GM19395 (cell line): ENCODE data around the gene PDHX.

Source experiments
- ATAC-seq: cut with Tn5 transposase; IDR thresholded peaks from one replicate; pipeline ENCODE4 v1.9.1; 2021; ENCODE audit warnings: mild to moderate bottlenecking, moderate library complexity; ENCODE audit not compliant: unreplicated experiment

Gene PDHX

GRCh38 chr11:34986883-34987520 is 70.6 kb downstream of the PDHX start:
- no peak for ATAC-seq

- no peak for ATAC-seq
Observed at GRCh38 chr11:34987617-34988016, 71.2 kb downstream of the PDHX start.

DNA sequence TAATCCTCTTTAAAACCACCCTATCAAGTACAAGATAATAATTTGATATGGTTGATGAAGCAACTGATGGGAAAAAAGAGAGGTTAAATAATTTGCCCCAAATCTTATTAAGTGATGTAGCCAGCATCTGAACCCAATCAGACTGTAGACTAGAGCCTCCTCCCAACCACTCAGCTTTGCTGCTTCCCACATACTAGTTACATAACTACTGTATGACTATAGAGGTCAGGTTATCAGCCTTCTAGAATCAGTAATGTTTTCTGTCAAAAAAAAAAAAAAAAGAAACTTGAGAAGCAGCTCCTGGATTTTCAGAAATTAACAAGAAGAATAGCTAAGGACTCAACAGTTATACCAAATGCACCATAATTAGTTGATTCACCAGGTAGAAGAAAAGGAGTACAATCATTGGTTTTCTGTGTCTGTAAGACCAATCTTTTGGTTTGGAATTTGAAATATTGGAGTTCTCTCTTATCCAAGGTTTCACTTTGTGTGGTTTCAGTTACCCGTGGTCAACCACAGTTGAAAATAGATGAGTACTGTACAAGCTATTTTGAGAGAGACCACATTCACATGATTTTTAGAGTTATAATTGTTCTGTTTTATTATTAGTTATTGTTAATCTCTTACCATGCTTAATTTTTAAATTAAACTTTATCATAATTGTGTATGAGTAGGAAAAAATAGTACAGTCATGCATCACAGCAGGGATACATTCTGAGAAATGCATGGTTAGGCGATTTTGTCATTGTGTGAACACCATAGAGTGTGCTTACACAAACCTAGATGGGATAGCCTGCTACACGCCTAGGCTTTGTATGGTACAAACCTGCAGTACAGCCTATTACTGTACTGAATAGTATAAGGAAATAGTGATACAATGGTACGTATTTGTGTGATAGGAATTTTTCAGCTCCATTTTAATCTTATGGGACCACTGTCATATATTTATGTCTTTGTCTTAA is 72.2 kb downstream of the PDHX start:
- ATAC-seq, result peak; percentile 58

GRCh38 chr11:34990916-34991315 is 74.5 kb downstream of the PDHX start:
- no peak for ATAC-seq

GRCh38 chr11:34994854-34995253 is 78.4 kb downstream of the PDHX start:
- no peak for ATAC-seq

DNA sequence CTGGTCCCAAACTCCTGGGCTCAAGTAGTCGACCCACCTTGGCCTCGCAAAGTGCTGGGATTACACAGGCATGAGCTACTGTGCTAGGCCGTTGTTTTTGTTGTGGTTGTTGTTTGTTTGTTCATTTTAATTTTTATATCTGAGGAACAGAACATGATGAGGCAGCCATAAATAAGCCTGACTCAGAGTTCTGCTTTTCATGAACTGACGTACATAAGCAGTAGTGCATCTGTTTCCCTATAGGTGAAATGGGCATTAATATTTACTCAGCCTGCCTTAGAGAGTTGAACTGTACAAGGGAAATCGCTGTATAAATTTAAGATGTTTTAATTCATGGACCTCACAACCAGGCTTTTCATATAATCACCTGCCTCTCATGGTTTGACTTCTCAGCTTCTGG is 80.5 kb downstream of the PDHX start:
- no peak for ATAC-seq

DNA sequence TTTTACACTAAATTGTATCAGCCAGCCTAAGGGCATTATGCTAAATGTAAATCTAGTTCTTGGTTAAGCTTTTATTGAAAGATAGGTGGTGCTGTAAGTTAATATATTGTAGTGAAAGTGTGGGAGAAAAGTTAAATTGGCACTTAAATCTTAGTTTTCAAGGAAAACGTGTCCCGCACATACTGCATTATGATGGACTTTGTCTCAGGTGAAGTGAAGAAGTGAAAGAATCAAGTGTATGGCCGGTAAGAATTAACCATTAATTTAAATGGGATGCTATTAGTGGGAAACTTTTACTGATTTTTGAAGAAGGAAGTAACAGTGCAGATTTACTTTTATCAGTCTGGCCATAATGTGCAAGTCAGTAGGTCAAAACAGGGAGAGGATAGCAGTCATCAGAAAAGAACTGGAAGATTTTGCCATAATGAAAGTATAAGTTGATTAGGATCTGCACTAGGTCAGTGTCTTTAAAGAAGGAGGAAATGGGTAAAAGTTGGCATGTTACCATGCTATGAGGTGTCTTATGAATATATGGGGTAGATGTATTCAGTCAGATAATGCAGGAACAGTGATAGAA is 81.6 kb downstream of the PDHX start:
- ATAC-seq, result no peak

- ATAC-seq, result no peak
Observed at GRCh38 chr11:34999453-34999852, 83.0 kb downstream of the PDHX start.

DNA sequence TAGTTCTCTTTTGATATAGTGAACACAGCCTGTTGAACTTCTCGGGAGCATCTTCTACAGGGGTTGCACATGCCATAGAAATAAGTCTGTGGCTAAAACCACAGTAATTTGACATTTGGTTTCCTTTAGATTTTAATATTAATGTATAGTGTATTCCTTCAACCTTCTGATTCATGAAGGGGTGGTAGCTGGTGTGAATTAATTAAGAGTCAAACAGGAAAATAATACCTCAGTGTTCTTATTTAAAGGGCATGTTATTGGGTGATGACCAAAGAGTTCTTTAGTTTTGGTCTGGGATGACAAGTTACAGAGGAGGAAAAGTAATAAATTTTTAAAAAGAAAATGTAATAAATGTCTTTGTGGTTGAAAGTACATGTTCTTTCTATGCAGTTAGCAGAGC is 86.8 kb downstream of the PDHX start:
- no peak for ATAC-seq

DNA sequence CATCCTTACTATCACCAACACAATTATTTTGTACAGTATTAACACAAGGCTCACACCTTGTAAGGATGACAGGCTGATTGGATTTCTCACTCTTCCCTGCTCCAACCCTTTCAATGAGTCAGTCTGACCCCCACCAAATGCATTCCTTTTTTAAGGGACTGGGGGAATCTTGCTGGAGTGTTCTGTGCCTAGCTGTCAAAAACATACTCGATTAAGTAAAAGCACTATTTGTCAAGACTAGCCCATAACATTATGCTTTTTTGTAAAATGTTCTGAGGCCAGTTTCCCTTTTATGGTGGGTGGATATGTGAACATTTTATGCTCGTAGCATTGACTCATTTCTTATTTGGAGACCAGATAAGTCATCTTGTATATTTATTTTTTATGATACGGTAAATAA is 87.2 kb downstream of the PDHX start:
- no peak for ATAC-seq

GRCh38 chr11:35005141-35005780 is 88.8 kb downstream of the PDHX start:
- ATAC-seq, result no peak

GRCh38 chr11:35006389-35007128 is 90.1 kb downstream of the PDHX start:
- ATAC-seq, result peak; percentile 93

DNA sequence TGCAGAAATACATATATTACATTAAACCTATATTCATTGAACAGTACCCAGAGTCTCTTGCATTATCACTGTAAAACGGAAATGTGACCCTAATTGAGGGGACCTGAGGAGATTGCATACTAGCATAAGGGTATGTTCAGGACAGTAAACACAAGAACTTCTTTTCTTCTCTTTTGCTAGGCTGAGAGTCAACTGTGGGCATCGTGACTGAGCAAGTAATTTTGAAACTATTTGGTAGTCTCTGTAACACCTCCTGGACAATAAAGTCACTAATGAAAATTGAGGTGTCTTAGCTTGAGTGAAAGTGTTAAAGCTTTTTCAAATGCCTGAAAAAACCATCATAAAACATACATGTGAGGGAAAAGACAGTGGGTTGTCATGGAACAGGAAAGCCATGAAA is 90.9 kb downstream of the PDHX start:
- peak; percentile 58 for ATAC-seq

DNA sequence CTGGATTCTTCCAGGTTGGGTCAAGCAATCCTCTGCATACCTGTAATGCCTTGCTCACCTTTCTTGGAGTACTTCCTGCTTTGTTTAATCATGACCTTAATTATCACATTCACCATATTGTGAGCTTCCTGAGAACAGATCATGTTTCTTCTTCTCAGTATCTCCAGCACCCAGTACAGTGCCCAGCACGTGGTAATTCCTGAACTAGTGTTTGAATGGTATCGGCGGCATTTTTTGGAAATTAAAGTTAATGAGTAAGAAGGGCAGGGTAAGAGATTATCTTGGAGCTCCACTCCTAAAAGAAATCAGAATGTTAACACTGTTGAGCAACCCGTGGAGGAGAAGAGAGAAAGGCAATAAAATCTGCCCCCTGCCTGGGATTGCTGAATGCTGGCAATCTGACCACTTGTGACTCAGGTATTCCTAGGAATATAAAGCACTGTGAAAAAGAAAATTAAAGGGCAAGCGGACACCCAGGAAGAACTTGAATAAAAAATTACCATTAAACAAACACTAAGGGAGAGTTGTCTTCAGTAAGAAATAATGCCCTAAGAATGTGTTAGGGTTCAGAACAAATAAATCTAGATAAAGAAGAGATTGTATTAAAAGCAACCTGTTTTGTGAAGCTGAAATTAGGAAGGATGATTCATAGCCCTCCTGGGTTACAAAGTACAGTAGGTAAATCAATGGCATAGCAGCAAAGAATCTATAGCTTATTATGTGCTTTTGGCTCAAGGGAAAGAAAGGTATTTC is 92.9 kb downstream of the PDHX start:
- no peak for ATAC-seq

- no peak for ATAC-seq
Observed at GRCh38 chr11:35009944-35010342, 93.5 kb downstream of the PDHX start.

- ATAC-seq, result no peak
Observed at GRCh38 chr11:35010654-35011053, 94.2 kb downstream of the PDHX start.

DNA sequence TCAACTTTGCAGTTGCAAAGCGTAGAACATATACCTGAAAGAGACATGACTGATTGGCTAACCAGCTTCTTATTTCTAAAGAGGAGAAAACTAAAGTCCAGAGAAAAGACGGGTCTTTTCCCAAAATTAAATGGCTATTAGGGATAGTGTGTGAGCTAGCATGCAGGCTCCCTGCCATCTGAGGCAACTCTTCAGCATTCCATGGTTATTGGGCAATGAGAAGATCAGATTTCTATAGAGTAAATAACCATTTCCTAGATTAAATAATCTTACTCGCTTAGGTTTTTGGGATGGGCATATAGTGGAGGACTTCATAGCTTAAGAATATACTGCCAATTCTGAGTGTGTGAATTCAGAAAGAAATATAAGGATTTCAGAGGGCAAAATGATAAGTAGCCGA is 95.0 kb downstream of the PDHX start:
- ATAC-seq, result no peak

- ATAC-seq, result peak; percentile 21
Observed at GRCh38 chr11:35011944-35012343, 95.5 kb downstream of the PDHX start.

DNA sequence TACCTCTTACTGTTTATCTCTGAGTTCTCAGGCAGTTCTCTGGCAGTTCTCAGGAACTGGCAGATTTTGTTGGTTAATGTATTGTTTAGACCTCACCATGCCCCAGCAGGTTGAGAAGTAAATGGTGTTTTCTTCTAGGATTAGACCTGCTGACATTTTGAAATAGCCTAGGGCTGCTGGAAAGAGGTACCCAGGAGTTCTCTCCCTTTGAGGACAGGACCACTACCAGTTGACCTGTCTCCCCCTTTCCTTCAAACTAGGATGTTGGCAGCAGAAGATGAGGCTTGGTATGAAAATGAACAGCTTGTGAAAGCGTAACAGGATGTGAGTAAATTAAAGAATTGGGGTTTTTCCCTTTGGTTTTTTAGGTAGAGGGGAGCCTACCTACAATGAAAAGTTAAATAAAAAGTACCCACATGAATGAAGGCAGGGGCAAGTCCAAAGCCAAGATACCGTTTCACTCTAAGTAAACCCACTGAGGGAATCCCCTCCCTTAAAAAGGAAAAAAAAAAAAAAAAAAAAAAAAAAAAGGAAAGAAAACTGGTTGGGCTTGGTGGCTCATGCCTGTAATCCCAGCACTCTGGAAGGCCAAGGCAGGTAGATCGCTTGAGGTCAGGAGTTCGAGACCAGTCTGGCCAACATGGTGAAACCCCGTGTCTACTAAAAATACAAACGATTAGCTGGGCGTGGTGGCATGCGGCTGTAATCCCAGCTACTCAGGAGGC is 96.2 kb downstream of the PDHX start:
- peak; percentile 81 for ATAC-seq
